PC-9 (cell line): ENCODE measurements around the gene SLC13A4. TPM values are rescaled to one million over a fixed set of nuclear protein-coding genes. Genes with fewer than 3 reads are reported as not detected.
A peak's percentile ranks its signal among the peaks of the same experiment; 100 is the strongest.

Experiments used
- BruUV-seq: library from RNA; stranded (reverse); fragments of 400-500 nt; replicated peaks from 2 replicates; lab custom pipeline; 2021; lab: Mats Ljungman, UMichigan
- CTCF ChIA-PET: fragments of 300-600 bp; sonication (Branson Sonifier 250); formaldehyde crosslinking; loops from one replicate; lab custom pipeline; 2022; ENCODE audit warnings: antibody characterized with exemption; lab: Charles Lee
- POLR2A ChIA-PET: fragments of 300-600 bp; sonication (Branson Sonifier 250); formaldehyde crosslinking; loops from one replicate; lab custom pipeline; 2022; ENCODE audit warnings: antibody characterized with exemption; ENCODE audit not compliant: unreplicated experiment; lab: Charles Lee
- DNase-seq, 2 experiments: peaks; one replicate each; pipeline versions ENCODE4 v3.0.0 to v3.0.0-alpha.2; 2015 to 2022; ENCODE audit warnings: mixed read lengths in 1 of 2
- H2AFZ ChIP-seq: fragments of 200-600 bp; sonication (generic); 2 replicates; pipeline ENCODE4 v1.8.1; 2017; ENCODE audit warnings: antibody characterized with exemption
- H3F3A ChIP-seq: fragments of 200-600 bp; sonication (generic); 2 replicates; pipeline ENCODE4 v1.8.1; 2017; ENCODE audit warnings: antibody characterized with exemption, mild to moderate bottlenecking, low read depth; ENCODE audit not compliant: insufficient read depth
- H3K27ac ChIP-seq: fragments of 200-600 bp; sonication (generic); 2 replicates; pipeline ENCODE4 v1.6.1; 2016; ENCODE audit warnings: mixed run types
- H3K27me3 ChIP-seq: fragments of 200-600 bp; sonication (generic); 2 replicates; pipeline ENCODE4 v1.6.1; 2016; ENCODE audit warnings: low read depth, mixed run types; ENCODE audit not compliant: insufficient read depth
- H3K36me3 ChIP-seq: fragments of 200-600 bp; sonication (generic); 2 replicates; pipeline ENCODE4 v1.6.1; 2016; ENCODE audit warnings: low read depth, mixed run types
- H3K4me1 ChIP-seq: fragments of 200-600 bp; sonication (generic); replicated peaks from 2 replicates; pipeline ENCODE4 v1.6.1; 2016; ENCODE audit warnings: mixed run types; ENCODE audit not compliant: insufficient read depth
- H3K4me2 ChIP-seq: fragments of 200-600 bp; sonication (generic); 2 replicates; pipeline ENCODE4 v1.6.1; 2017; ENCODE audit warnings: mixed run types
- H3K4me3 ChIP-seq: fragments of 200-600 bp; sonication (generic); 2 replicates; pipeline ENCODE4 v1.6.1; 2016; ENCODE audit warnings: mixed run types
- H3K79me2 ChIP-seq: fragments of 200-600 bp; sonication (generic); 2 replicates; pipeline ENCODE4 v1.6.1; 2017; ENCODE audit warnings: low read depth, mixed run types
- H3K9me2 ChIP-seq: fragments of 200-600 bp; sonication (generic); 2 replicates; pipeline ENCODE4 v1.8.1; 2017; ENCODE audit warnings: mild to moderate bottlenecking; ENCODE audit not compliant: insufficient read depth
- H3K9me3 ChIP-seq: fragments of 200-600 bp; sonication (generic); 2 replicates; pipeline ENCODE4 v1.8.1; 2016; ENCODE audit warnings: low read depth; ENCODE audit not compliant: insufficient read depth
- H4K20me1 ChIP-seq: fragments of 200-600 bp; sonication (generic); 2 replicates; pipeline ENCODE4 v1.8.1; 2017; ENCODE audit not compliant: insufficient read depth
- CTCF ChIP-seq: fragments of 200-600 bp; sonication (generic); conservative IDR thresholded peaks from 2 replicates; pipeline ENCODE4 v1.6.1; 2017; ENCODE audit warnings: mixed run types, antibody characterized with exemption, mild to moderate bottlenecking, moderate library complexity
- EZH2 ChIP-seq: fragments of 200-600 bp; sonication (generic); IDR thresholded peaks from 2 replicates; pipeline ENCODE4 v1.8.0; 2017; ENCODE audit warnings: antibody characterized with exemption, low read depth
- intact Hi-C: fragments of 100-400 bp; cut with micrococcal nuclease; formaldehyde crosslinking; loops from one replicate; pipeline ENCODE4 v1.10.0; 2022; ENCODE audit not compliant: unreplicated experiment
- total RNA-seq: library from RNA; stranded (reverse); gene quantifications from 2 replicates; pipeline ENCODE4 v1.2.3, GENCODE V29; 2021

Gene SLC13A4
- total RNA-seq, 1 experiment from 2014 or later = not detected

DNA sequence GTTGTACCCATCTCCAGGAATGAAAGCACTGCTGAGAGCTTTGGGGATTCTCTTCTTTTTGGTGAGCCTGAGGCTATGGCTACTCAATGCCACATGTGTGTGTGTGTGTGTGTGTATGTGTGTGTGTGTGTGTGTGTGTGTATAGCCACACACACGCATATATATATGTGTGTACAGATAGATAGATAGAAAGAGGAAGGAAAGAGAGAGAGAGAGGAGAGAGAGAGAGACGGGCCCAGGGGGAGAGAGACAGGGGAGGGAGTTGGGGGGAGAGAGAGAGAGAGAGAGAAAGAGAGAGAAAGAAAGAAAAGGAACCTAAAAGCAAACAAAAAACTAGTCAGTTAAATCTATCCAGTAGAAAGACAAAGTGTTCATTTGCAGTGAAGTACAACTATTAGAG, 8.3 kb downstream of the SLC13A4 start:
- Histone ChIP-seq H3K4me3 (no peak overlapping the region), H3K27me3 (no peaks in the 10 kb centered on the region), H4K20me1 (no peaks in the 10 kb centered on the region), H3K27ac (no peak overlapping the region), H3K36me3 (no peaks in the 10 kb centered on the region), H3K9me3 (no peaks in the 10 kb centered on the region), H3K4me2 (no peak overlapping the region), H3F3A (peaks cover 24% of the 10 kb centered on the region), H3K4me1 (peaks cover 25% of the 10 kb centered on the region), H3K9me2 (no peaks in the 10 kb centered on the region), H2AFZ (no peak overlapping the region), H3K79me2 (no peaks in the 10 kb centered on the region)
- CTCF ChIA-PET = no interaction called here
- POLR2A ChIA-PET = no interaction called here
- intact Hi-C loops = no loop called here
- TF ChIP-seq EZH2 (no peak), CTCF (no peak)
- DNase-seq = peak in 1 of 2 experiments; percentile 22
- BruUV-seq = no TSS peak

DNA sequence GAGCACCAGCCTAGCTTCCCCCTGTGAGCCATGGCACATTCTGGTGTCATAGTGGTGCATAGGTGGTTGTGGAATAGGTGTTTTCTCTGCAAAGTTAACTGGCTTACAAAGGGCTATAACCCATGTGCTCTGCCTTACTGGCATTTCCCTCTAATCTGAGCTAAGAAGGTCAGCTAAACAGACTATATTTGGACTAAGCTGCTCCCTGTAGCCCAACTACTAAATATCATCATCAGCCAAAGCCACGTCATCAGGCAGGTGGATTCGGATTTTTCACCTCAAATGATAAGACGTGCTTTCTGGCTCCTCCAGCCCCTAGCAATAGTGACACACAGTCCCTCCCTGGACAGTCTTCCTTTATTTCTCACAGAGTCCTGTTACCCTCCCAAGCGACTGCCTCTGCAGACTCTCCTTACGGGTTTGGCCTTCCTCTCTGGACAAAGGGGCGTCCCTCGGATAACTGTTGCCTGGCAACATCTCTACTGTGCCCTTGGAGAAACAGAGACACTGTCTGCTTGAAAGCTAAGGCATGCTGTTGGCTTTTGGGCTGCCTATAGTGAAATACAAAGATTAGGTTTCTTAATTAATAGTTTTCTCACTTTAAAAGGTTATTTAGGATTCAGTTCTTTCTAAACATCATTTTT, 9.1 kb downstream of the SLC13A4 start:
- H4K20me1 ChIP-seq = no peaks in the 10 kb centered on the region
- no peak overlapping the region for H3K4me2 ChIP-seq
- no peak overlapping the region for H2AFZ ChIP-seq
- ChIA-PET CTCF (no interaction called here), POLR2A (no interaction called here)
- intact Hi-C loops = no loop called here
- H3K36me3 ChIP-seq = no peaks in the 10 kb centered on the region
- H3F3A ChIP-seq = peaks cover 29% of the 10 kb centered on the region
- H3K79me2 ChIP-seq = no peaks in the 10 kb centered on the region
- H3K27ac ChIP-seq = no peak overlapping the region
- BruUV-seq = no TSS peak
- TF ChIP-seq CTCF (no peak), EZH2 (no peak)
- peaks cover 33% of the 10 kb centered on the region for H3K4me1 ChIP-seq
- H3K9me2 ChIP-seq = no peaks in the 10 kb centered on the region
- DNase-seq = no peak
- H3K4me3 ChIP-seq = no peak overlapping the region
- H3K9me3 ChIP-seq = no peaks in the 10 kb centered on the region
- H3K27me3 ChIP-seq = no peaks in the 10 kb centered on the region

DNA sequence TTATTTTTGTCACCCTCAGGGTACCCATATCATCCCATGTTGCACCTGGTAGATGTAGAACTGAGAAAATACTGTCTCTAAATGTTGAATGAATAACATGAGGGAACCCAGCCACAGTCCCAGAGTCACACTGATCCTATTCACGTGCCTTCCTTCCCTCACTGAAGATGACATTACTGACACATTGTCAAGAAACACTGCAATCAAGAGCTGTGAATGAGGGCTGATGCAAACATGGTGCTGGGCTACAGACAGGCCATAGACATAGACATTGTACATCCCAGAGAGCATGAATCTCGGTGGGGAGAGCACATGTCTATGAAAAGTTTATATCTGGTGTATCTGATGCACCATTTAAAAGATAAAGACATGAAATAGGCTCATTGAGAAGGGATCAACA, 9.8 kb downstream of the SLC13A4 start:
- Histone ChIP-seq H3K4me3 (no peak overlapping the region), H3K4me1 (peaks cover 37% of the 10 kb centered on the region), H3K36me3 (no peaks in the 10 kb centered on the region), H2AFZ (no peak overlapping the region), H3K9me2 (no peaks in the 10 kb centered on the region), H3K27me3 (no peaks in the 10 kb centered on the region), H3K4me2 (no peak overlapping the region), H3F3A (peaks cover 33% of the 10 kb centered on the region), H3K9me3 (no peaks in the 10 kb centered on the region), H3K79me2 (no peaks in the 10 kb centered on the region), H4K20me1 (no peaks in the 10 kb centered on the region), H3K27ac (no peak overlapping the region)
- CTCF ChIA-PET = interaction anchor here (0.6 kb wide), 1 partner anchor 174 kb away, joined by 8 read pairs; no protein-coding TSS in a partner anchor
- no TSS peak for BruUV-seq
- no peak for DNase-seq
- POLR2A ChIA-PET = no interaction called here
- no peak for TF ChIP-seq EZH2
- no peak for TF ChIP-seq CTCF
- intact Hi-C loops = no loop called here
